ENCODE measurements around the gene NKTR.
"Not testable (repeated sequence)": the region's sequence is repeated elsewhere in the genome, so short reads cannot be mapped to it uniquely, and the experiment has no call there.

NKTR gene

DNA sequence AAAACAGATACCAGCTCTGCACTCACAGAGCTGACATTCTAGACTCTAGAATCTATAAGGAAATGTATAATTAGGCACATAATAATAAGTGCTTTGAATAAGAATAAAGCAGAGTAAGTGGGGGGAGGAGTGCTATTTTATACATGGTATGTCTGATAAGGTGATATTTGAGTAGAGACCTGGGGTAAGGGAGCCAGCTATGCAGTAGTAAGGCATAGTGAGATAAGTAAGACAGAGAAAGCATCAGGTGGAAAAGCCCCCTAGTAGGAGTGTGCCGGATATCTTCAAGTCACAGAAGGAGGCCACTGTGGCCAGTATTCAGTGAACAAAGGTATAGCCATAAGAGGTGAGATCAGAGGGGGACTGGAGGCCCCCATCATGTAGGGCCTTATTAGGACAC is 6.9 kb upstream of the NKTR start:
- in situ Hi-C loops (cut with HindIII; ENCODE audit: low sequenced_read_pairs): no loop called here

GRCh38 chr3:42595682-42596081 is 4.8 kb upstream of the NKTR start:
- in situ Hi-C loops (cut with HindIII; ENCODE audit: low sequenced_read_pairs): no loop called here

- in situ Hi-C loops (cut with HindIII; ENCODE audit: low sequenced_read_pairs): not testable (repeated sequence)
These were observed 3.4 kb upstream of the NKTR start for GRCh38 chr3:42597098-42597497.

DNA sequence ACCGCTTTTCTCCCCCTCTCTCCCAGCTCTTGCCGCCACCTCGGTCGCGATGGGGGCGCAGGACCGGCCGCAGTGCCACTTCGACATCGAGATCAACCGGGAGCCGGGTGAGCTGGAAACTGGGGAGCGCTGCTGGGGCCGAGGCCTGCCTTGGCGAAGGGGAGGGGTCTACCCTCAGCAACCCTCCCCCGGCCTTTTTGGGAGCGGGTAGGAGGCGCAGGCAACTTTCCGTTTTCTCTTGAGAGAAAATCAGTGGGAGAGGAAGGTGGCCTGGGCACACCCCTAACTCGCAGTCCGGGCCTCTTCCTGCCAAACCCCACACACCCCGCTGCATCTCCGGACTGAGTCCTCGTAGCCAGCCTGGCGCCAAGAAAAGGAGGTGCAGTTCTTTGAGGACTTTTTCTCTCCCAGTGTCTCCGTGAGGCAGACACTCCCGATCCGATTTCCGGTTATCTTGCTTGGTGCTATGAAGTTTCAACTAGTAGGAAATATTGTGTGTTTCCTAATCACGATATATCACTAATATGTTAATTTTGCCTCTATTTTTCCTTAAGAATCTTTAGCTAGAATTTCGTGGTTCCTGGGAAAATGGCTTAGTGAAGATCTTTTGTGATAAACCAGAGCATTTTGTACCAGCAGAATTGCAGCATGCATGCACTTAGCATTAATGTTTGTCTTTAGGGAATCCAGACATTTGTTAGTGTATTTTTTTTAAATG is 631 bp downstream of the NKTR start:
- in situ Hi-C loops (cut with HindIII; ENCODE audit: low sequenced_read_pairs): no loop called here

- in situ Hi-C loops (cut with HindIII; ENCODE audit: low sequenced_read_pairs): no loop called here
These were observed 1.6 kb downstream of the NKTR start for GRCh38 chr3:42601896-42602581.

GRCh38 chr3:42602961-42603360 is 2.5 kb downstream of the NKTR start:
- in situ Hi-C loops (cut with HindIII; ENCODE audit: low sequenced_read_pairs): no loop called here

DNA sequence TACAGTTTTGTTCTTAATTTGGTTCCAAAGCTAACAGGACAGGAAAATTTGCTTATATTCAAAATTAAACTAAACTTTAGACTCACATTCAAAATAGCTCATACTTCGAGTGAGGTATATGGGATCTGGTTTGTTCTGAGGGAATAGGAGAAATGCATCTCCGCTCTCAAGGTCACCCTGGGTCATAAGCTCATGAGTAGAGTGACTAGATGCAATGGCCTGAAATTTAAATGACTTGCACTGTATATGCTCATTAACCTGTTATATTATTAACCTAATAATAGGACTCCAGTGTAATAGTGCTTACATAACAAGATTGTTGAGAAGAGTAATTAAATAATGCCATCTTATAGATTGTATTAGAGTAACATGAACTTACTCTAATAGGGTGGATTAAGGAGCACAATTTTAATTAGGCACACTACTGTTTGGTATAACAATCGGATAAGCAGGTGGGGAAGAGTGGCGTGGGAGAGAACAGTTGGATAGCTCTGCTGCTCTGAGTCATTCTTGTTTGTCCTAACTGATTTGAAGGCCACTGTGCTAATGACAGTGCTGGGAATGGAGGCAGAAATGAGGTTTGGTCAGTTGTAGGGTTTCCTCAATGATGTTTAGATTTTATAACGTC is 5.2 kb downstream of the NKTR start:
- in situ Hi-C loops (cut with HindIII; ENCODE audit: low sequenced_read_pairs): no loop called here

- in situ Hi-C loops (cut with HindIII; ENCODE audit: low sequenced_read_pairs): no loop called here
These were observed 8.1 kb downstream of the NKTR start for GRCh38 chr3:42608581-42608980.

GRCh38 chr3:42610976-42611375 is 10.5 kb downstream of the NKTR start:
- in situ Hi-C loops (cut with HindIII; ENCODE audit: low sequenced_read_pairs): no loop called here

- in situ Hi-C loops (cut with HindIII; ENCODE audit: low sequenced_read_pairs): no loop called here
These were observed 11.7 kb downstream of the NKTR start for GRCh38 chr3:42612217-42612616.

DNA sequence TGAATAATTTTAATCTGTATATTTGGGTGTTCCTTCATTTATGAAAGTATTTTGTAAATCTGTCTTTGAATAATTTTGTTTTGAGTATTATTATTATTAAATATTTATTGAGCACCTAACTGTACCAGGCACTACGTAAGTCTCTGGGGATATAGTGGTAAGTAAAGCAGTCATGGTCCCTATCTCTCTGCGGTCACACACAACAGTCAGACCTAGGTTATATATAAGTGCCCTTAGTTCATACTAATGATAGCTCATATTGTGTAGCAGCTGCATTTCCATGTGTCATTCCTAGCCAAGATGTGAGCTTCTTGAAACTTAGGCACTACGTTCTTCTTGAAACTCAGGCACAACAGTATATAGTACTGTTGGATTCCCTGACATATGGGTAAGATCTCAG is 12.4 kb downstream of the NKTR start:
- in situ Hi-C loops (cut with HindIII; ENCODE audit: low sequenced_read_pairs): no loop called here

GRCh38 chr3:42613462-42613861 is 13.0 kb downstream of the NKTR start:
- in situ Hi-C loops (cut with HindIII; ENCODE audit: low sequenced_read_pairs): no loop called here

DNA sequence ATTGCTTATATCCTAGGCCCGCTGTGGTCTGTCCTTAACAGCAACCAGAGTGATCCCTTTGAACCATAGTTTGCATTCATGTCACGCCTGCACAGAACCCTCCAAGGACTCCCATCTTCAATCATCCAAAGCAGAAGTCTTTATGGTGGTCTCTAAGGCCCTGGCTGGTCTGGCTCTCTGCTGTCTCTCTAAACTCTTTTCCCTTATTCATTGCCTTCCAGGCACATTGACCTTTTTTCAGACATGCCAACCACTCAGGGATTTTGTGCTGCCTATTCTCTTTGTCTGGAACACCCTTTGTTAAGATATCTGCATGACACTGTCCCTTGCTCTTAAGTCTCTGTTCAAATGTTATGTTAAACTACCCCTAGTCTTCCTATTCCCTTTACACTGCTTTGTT is 31.1 kb downstream of the NKTR start:
- in situ Hi-C loops (cut with HindIII; ENCODE audit: low sequenced_read_pairs): no loop called here

- in situ Hi-C loops (cut with HindIII; ENCODE audit: low sequenced_read_pairs): no loop called here
These were observed 31.7 kb downstream of the NKTR start for GRCh38 chr3:42632146-42632545.

- in situ Hi-C loops (cut with HindIII; ENCODE audit: low sequenced_read_pairs): no loop called here
These were observed 33.1 kb downstream of the NKTR start for GRCh38 chr3:42633544-42633943.

- in situ Hi-C loops (cut with HindIII; ENCODE audit: low sequenced_read_pairs): no loop called here
These were observed 34.6 kb downstream of the NKTR start for GRCh38 chr3:42635111-42635510.

GRCh38 chr3:42637001-42637400 is 36.5 kb downstream of the NKTR start:
- in situ Hi-C loops (cut with HindIII; ENCODE audit: low sequenced_read_pairs): no loop called here

DNA sequence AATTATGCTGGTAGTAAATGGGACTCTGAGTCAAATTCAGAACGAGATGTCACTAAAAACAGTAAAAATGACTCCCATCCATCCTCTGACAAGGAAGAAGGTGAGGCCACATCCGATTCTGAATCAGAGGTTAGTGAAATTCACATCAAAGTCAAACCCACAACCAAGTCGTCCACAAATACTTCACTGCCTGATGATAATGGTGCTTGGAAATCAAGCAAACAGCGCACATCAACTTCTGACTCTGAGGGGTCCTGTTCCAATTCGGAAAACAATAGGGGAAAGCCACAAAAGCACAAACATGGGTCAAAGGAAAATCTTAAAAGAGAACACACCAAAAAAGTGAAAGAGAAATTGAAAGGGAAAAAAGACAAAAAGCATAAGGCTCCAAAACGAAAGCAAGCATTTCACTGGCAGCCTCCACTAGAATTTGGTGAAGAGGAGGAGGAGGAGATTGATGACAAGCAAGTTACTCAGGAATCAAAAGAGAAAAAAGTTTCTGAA is 37.9 kb downstream of the NKTR start:
- in situ Hi-C loops (cut with HindIII; ENCODE audit: low sequenced_read_pairs): no loop called here

DNA sequence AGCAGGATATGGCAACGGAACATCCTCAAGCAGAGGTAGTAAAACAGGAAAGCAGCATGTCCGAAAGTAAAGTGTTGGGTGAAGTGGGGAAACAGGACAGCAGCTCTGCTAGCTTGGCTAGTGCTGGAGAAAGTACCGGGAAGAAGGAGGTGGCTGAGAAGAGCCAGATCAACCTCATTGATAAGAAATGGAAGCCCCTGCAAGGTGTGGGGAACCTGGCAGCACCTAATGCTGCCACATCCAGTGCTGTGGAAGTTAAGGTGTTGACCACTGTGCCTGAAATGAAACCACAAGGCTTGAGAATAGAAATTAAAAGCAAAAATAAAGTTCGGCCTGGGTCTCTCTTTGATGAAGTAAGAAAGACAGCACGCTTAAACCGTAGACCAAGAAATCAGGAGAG is 38.7 kb downstream of the NKTR start:
- in situ Hi-C loops (cut with HindIII; ENCODE audit: low sequenced_read_pairs): no loop called here

- in situ Hi-C loops (cut with HindIII; ENCODE audit: low sequenced_read_pairs): no loop called here
These were observed 39.6 kb downstream of the NKTR start for GRCh38 chr3:42640129-42640528.

DNA sequence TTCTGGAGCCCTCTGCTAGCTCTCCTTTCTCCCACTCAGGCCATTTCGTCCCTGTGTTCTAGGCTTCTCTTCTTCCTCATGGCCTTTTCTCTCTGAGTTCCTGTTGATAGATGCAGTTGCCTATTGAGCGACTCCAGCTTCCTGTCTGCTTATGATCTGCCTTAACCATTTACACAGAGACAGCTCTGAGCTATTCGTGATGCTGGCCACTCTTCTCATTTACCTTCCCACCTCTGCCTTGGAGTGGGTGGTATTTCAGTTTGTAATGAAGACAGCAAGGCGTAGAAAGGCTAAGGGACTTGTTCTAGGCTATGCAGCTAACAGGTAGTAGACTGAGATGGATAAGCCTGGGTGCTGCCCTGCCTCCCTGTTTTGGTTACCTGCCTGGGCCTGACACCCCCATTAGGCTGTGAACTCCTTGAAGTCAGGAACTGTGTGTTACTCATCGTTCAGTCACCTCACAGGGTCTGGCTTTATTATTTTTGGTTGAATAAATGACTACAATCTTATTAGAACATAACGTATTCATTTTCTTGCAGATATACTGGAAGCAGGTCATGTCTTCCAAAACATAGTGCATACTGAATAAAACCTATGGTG is 40.4 kb downstream of the NKTR start:
- in situ Hi-C loops (cut with HindIII; ENCODE audit: low sequenced_read_pairs): no loop called here

Measured in DLD1 (cell line).